Large intestine (tissue), 3 donors: Measurements from ENCODE around the gene PDXDC1. TPM values are rescaled to one million over a fixed set of nuclear protein-coding genes. Genes with fewer than 3 reads are reported as not detected.
A peak's percentile ranks its signal among the peaks of the same experiment; 100 is the strongest.
"Not testable (repeated sequence)": the region's sequence is repeated elsewhere in the genome, so short reads cannot be mapped to it uniquely, and the experiment has no call there.

ENCODE experiments used
- DNase-seq, 2 donors: peaks; one replicate each; pipeline versions ENCODE4 v3.0.0 to v3.0.0-alpha.2; 2013
- H3K27ac ChIP-seq: one replicate; pipeline ENCODE4 v1.5.1; 2013; ENCODE audit warnings: low read length
- H3K27me3 ChIP-seq: 2 replicates; pipeline ENCODE4 v1.6.1; 2013; ENCODE audit warnings: low read length; ENCODE audit not compliant: control insufficient read depth, insufficient read depth
- H3K36me3 ChIP-seq: 2 replicates; pipeline ENCODE4 v1.6.1; 2013; ENCODE audit warnings: low read length; ENCODE audit not compliant: control insufficient read depth, insufficient read depth
- H3K4me1 ChIP-seq: one replicate; pipeline ENCODE4 v1.6.1; 2013; ENCODE audit warnings: low read length; ENCODE audit not compliant: control insufficient read depth, insufficient read depth
- H3K4me3 ChIP-seq: one replicate; pipeline ENCODE4 v1.5.1; 2013; ENCODE audit warnings: low read length
- H3K9me3 ChIP-seq: one replicate; pipeline ENCODE4 v1.6.1; 2013; ENCODE audit warnings: mild to moderate bottlenecking, low read depth, low read length, moderate library complexity; ENCODE audit not compliant: control insufficient read depth
- WGBS: methylation state at CpG from one replicate; pipeline ENCODE4 v1.1.5; 2013; ENCODE audit warnings: low lambda C conversion rate; ENCODE audit not compliant: insufficient coverage; 5-methylcytosine and 5-hydroxymethylcytosine counted together
- polyA plus RNA-seq: library from polyadenylated mRNA; unstranded; fragments of 120-200 nt; gene quantifications from one replicate; pipeline ENCODE4 v1.2.1, GENCODE V29; 2013

PDXDC1 gene
- polyA plus RNA-seq, 1 donor, result 177 TPM

DNA sequence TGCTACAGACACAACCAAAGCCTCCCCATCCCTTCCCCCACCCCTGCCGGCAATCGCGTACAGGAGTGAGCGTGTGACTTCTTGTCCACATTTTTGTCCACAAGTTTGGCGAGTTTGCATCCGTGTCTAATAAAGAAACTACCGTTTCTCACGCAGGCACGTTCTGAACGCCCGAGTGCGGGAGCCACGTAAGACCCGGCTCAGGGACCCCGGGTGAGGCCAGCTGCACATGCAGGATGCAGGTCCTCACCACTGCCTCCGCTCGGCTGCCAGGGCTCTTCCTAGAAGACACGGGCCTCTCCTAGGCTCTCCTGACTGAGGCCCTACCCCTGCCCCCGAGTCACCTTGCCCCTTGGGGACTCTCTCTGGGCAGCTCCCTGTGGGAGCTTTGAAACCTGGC, 174.0 kb downstream of the PDXDC1 start:
- not testable (repeated sequence) for H3K4me1 ChIP-seq, H3K4me3 ChIP-seq, H3K27ac ChIP-seq, H3K9me3 ChIP-seq, H3K36me3 ChIP-seq, DNase-seq, H3K27me3 ChIP-seq
- WGBS, result no CpG with 5 or more reads among the region's 19 CpGs

DNA sequence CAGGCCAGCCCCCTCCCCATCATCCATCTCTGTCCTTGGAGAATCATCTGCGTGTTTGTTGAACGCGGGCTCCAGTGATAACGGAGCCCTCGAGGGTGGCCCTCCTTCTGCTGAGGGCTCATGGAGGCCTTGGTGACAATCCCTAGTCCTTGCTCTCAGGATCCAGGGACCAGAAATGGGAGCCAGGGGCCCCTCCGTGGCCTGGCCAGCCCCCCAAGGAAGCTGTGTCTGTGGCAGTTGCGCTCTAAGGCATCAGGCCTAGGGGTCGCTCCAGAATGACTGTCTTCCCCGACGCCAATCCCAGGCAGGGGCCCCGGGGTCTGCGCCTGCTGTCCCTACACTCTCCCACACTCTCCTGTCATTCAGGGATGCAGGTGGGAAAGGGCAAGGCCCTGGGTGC, 174.4 kb downstream of the PDXDC1 start:
- H3K27me3 ChIP-seq, H3K4me1 ChIP-seq, H3K27ac ChIP-seq, H3K9me3 ChIP-seq, H3K4me3 ChIP-seq, H3K36me3 ChIP-seq, DNase-seq: not testable (repeated sequence)
- no CpG with 5 or more reads among the region's 12 CpGs for WGBS

DNA sequence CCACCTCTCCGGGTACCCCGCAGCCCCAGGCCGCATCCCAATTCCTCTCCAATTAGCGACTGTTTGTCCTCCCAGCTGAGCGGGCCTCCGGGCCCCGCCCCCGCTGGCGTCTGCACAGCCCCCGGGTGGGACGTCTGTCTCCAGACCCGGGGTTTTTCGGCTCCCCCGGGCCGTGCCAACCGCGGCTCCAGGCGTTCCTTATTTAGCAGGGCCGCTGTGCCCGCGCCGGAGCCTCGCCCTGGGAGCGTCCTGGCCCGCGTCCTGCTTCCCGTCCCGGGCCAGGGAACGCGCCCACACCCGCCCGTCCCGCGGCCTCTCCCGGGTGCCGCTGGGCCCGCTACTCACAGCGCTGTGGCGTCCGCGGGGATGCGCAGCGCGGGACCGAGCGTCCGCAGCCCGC, 179.2 kb downstream of the PDXDC1 start:
- DNase-seq, result peak in 1 of 2 donors; percentile 34
- not testable (repeated sequence) for H3K27me3 ChIP-seq, H3K27ac ChIP-seq, H3K9me3 ChIP-seq, H3K36me3 ChIP-seq, H3K4me1 ChIP-seq
- peak overlapping the region; percentile 39 for H3K4me3 ChIP-seq
- no CpG with 5 or more reads among the region's 48 CpGs for WGBS

DNA sequence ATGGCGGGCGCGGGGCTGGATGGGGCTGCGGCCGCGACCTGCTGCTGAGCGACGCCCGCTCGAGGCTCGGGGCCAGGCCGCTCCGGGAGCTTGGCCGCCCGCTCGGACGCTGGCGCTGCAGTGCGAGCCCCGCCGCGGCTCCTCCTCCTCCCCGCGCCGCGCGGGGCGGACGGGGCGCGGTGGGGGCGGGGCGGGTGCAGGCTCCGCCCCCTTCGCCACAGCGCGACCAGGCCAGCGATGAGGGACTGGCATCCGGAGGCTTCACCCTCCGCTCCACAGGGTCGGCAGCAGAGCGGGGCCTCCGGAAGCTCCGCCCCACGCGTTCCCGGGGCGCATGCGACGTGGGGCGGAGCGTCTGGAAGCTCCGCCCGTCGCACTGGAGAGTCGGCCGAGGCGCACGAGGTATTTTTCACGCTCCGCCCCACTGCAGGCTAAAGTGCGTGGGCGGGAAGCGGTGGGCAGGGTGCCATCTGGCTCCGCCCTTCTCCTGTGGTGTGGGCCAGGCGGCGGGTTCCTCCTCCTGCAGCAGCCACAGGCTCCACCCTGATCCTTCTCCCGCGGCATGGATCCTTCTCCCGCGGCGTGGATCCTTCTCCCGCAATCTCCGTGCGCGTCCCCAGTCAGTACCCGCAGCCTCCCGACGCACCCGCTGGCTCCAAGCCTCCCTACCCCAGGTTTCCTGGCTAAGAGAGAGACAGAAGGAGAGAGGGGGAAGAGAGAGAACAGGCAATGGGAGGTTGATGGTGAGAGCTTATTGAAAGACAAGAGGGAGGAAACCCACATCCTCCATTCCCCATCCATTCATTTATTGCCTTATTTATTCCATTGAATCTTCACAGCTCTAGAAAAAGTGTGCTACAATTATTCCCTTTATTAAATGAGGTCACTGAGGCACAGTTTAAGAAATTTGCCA, 180.1 kb downstream of the PDXDC1 start:
- H3K4me3 ChIP-seq, result peak overlapping the region; percentile 13
- WGBS, result no CpG with 5 or more reads among the region's 80 CpGs
- H3K4me1 ChIP-seq, H3K9me3 ChIP-seq, H3K36me3 ChIP-seq, H3K27me3 ChIP-seq, H3K27ac ChIP-seq: not testable (repeated sequence)
- peak; percentile 93 to 95 for DNase-seq

DNA sequence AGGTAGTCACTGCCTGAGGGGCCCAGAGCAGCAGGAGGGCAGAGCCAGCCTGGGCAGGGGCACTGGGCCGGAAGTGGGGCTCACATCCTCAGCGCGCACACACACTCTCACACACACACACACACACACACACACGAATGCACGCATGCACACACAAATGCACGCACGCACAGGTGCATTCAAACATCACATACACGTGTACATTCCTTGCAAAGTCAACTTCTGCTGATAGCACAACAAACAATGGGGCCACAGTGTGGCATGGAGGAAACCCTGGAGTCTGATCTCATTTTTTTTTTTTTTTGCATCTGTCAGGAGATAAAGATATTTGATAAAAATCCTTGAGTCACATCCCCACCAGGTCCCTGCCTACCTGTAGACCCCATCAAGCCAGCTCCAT, 182.8 kb downstream of the PDXDC1 start:
- H3K27me3 ChIP-seq, H3K9me3 ChIP-seq, H3K27ac ChIP-seq, H3K4me3 ChIP-seq, DNase-seq, H3K36me3 ChIP-seq, H3K4me1 ChIP-seq: not testable (repeated sequence)
- WGBS, result no CpG with 5 or more reads among the region's 8 CpGs

DNA sequence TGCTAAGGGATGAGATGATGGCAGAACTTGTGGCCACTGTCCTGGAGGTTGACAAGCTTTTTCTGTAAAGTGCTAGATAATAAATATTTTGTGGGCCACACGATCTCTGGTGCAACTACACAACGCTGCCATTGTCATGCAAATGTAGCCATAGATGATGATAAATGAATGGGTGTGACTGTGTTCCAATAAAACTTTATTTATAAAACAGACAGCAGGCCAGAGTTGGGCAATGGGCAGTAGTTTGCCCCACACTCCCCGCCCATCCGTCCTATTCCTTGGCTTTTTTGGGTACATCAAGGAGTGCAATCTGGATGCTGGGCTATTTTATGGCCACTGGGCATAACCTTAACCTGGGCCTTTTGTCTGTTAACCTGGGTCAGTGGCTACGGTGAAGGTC, 184.8 kb downstream of the PDXDC1 start:
- not testable (repeated sequence) for H3K27me3 ChIP-seq, DNase-seq, H3K4me3 ChIP-seq, H3K36me3 ChIP-seq, H3K4me1 ChIP-seq, H3K27ac ChIP-seq, H3K9me3 ChIP-seq
- WGBS, result no CpG with 5 or more reads among the region's 5 CpGs

DNA sequence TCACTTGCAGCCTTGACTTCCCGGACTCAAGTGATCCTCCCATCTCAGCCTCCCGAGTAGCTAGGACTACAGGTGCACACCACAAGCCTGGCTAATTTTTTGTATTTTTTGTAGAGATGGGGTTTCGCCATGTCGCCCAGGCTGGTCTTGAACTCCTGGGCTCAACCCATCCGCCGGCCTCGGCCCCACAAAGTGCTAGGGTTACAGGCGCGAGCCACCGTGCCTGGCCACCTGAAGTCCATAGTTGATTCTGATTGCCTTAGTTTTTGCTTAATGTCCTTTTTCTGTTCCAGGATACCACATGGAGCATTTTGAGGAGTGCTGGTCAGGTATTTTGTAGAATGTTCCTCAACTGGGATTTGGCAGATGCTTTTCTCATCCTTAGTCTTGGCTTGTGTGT, 185.7 kb downstream of the PDXDC1 start:
- H3K36me3 ChIP-seq, DNase-seq, H3K9me3 ChIP-seq, H3K27me3 ChIP-seq, H3K4me1 ChIP-seq, H3K4me3 ChIP-seq, H3K27ac ChIP-seq: not testable (repeated sequence)
- WGBS, result no CpG with 5 or more reads among the region's 10 CpGs

DNA sequence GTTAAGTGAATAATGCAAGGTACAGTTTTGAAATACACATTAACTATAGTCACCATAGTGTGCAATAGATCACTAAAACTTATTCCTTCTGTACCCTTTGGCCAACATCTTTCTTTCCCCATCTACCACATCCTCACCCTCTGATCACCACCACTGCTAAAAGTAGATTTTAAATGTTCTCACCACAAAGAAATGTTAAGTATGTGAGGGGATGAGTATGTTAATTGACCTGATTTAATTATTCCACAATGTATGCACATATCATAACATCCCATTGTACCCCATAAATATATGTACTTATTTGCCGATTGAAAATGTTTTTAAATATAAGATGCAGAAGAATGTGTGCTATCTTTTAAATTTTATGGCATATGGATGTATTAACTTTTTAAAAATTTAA, 188.2 kb downstream of the PDXDC1 start:
- WGBS, result 38% methylated on average over 1 of the region's 1 CpG
- H3K27me3 ChIP-seq, H3K4me3 ChIP-seq, H3K4me1 ChIP-seq, H3K27ac ChIP-seq, H3K36me3 ChIP-seq, H3K9me3 ChIP-seq, DNase-seq: not testable (repeated sequence)

DNA sequence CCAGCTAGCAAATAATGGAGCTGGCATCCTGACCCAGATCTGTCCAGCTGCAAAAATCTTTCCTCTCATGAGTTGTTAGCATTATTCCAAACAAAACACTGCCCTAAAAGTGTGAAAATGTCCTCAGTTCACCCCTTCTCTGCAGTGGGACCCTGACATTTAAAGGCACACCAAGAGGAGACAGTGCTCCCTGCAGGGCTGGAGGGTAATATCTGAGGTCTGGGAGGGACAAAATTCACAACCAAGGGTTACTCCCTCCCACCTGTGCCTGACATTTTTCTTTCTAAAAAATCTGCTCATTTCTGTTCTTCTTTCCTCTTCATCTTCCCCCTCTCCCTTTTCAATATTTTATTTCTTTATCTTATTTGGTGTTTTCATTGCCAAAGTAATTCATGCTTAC, 191.4 kb downstream of the PDXDC1 start:
- DNase-seq, H3K36me3 ChIP-seq, H3K4me3 ChIP-seq, H3K9me3 ChIP-seq, H3K27me3 ChIP-seq, H3K27ac ChIP-seq, H3K4me1 ChIP-seq: not testable (repeated sequence)

DNA sequence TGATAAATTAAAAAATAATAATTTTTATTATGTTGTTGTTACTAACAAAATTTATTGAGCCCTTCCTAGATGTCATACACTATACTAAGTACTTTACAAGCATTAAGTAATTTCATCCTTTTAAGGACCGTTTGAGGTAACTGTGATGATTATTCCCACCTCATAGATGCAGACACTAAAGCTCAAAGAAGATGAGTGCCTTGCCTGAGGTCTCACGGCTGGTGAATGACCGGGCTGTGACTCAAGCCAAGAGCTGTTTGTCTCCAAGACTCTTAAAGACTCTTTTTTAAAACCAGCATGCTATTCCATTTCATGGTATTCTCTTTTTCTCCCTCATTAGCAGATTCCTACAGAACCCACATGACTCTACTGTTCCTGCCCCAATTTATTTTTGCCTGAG, 193.5 kb downstream of the PDXDC1 start:
- no CpG with 5 or more reads among the region's 3 CpGs for WGBS

DNA sequence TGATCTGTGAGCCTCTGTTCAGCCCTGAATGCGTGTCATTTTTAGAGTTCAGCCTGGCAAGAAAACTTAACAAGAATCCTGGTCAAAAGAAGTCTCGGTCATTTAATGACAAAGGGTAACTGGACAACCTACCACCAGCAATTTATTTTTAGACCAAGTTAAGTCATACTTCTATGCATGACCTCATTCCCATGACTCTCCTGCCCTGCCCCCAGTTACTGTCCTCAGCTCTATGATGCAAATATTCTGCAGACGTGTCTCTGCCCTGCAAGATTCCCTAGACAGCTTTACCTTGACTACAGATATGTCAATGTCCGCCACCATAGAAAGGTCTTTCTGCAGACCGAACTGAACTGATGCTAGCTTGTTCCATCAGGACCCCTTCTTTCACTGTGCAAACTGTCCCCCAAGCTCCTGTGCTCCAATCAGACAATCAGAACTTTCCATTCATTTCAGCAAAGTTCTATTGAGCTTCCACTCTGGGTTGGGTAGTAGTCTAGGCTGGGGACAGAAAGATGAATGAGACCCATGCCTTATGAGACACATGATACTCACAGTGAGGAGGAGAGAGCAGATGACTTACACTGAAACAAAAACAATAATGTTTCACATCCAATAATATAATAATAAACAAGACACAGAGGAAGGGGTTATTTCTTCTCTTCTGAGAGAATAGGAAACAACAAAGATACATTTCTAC, 194.3 kb downstream of the PDXDC1 start:
- H3K4me1 ChIP-seq, DNase-seq, H3K9me3 ChIP-seq, H3K4me3 ChIP-seq, H3K36me3 ChIP-seq, H3K27ac ChIP-seq, H3K27me3 ChIP-seq: not testable (repeated sequence)
- WGBS, result no CpG with 5 or more reads among the region's 5 CpGs

More for the DNA sequence above, 193.5 kb downstream of the PDXDC1 start:
- not testable (repeated sequence) for H3K36me3 ChIP-seq, H3K4me3 ChIP-seq, H3K27ac ChIP-seq, DNase-seq, H3K9me3 ChIP-seq, H3K27me3 ChIP-seq, H3K4me1 ChIP-seq
